ENCODE data around the gene CLIC1.

CLIC1 gene

DNA sequence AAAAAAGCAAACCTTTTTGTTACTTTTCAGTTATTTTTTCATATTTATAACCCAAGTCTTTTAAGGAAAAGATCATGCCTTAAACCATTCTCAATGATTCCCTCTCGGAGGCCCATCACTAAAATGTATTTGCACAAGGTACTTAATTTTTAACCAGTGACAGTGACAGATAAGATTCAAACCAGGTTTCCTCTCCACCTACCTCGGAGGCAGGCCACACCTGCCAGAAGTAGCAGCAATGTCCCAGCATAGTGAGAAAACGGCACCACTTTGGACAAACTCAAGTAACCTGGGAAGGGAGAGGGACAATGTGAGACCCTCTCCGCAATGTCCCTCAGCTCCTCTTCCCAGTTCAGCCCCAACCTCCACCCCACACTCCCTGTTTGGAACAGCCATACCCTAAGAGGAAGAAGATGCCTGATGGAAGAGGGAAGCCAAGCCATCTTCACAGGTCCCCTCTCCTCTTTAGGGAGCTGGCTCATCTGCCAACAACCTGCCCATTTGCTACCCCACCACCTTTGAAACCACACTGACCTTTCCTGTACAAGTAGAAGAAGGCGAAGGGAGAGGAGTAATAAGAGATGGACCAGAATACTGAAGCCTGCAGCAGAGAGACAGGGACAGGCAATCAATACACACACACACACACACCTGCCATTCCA, 35.5 kb downstream of the CLIC1 start:
- no peak for DNase-seq

DNA sequence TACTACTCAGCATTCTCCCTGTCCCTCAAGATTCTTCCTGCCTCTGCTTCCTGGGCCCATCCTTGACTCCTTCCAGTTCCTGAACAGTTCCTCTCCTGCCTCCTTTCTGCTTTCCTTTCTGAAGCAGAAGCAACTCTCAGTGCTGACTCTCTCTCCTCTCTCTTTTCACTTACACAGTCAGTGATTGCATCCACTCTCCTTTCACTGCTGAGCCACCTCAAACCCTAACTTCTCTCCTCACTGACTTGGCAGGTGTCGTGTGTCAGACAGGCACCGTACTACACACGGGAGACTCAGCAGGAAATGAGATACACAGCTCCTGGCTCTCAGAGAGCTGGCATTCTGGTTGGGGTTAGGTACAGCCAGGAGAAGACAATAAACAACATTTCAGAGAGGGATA, 38.8 kb downstream of the CLIC1 start:
- no peak for DNase-seq

DNA sequence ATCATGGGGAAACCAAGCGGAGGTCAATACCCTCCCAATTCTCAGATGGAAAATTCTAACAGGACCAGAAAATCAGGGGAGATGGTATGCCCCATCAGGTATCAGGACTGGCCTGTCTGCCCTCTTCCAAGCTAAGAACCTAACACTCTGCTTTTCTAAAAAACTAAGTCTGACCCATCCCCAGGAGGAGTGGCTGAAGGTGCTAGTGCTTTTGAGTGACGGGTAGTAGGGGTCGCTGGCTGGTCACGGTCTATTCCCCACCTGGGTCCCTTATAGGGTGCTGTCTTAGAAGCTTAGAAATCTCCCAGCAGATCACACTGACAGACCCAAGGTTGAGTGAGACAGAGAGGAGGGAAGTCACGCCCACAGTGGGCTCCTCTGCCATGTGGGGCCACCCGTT, 42.8 kb downstream of the CLIC1 start:
- no peak for DNase-seq

DNA sequence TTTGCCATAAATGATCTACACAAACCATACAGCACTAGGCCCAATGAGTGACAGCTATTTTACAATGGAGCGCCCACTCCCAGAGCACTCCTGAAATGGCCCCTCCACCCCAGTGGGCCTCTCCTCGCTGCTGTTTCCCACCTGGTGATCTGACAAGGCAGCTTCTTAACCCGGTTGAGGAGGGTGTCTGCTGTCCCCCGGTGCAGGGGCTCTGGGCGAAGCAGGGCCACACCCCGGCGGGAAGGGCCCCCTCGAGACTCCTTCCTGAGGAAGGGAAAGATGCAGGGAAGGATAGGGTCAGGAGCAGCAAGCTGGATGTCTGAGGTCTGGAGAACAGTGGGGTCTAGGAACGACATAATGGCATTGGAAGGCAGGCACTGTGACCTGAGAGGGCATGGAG, 43.4 kb downstream of the CLIC1 start:
- DNase-seq: no peak

DNA sequence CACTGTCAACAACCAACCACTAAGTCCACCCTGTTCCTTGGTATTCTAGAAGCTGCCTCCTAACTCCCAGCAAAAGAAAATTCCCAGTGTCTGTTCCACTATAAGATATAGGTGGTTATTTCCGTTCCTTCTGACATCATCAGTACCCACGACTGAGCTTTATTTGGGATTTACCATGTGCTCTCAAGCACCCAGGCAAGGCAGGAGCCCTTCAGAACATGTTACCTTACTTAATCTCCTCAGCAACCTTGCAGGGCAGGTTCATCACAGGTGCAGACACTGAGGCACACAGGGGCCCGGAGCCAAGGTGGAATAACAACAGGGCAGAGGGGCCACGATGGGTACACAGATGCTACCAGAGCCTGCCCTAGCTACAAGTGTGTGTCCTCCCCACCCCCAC, 44.0 kb downstream of the CLIC1 start:
- no peak for DNase-seq

DNA sequence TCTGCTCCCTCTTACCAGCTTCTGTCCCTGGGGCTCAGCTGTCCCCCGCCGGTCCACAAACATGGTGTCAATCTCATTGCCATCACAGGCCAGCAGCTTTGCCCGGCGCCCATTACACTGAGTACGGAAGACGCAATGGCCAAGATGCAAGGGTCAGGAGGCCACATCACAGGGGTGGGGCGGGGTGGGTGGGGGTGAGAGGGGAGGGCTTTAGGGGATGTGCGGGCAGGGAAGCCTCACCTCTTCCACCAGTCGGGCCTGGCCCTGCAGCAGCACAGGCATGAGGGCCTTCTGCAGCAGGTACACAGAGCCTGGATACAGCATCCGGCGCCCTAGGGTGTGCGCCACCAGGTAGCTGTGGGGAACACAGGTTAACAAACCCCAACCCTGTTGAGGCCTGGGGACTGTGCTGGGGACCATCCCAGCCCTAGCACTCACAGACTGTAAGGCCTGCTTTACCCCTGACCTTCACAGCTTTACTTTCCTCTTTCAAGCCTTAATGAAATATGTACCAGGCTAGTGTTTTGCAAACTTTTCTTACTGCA, 44.7 kb downstream of the CLIC1 start:
- no peak for DNase-seq

DNA sequence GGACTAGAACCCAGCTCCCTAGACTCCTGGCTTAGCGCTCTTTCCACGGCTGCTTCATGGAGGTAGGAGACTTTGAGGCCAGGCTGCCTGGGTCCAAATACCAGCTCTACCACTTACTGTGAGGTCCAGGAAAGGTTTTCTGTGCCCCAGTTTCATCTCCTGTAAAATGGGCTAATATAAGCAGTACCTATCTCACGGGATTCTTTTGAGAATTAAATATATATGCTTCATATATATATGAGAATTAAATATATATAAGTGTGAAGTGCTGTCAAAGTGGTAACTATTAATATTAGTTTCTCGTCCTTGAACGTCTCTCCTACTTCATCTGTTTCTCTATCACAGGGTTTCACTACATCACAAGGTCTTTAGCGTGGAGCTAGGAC, 45.3 kb downstream of the CLIC1 start:
- DNase-seq: no peak

DNA sequence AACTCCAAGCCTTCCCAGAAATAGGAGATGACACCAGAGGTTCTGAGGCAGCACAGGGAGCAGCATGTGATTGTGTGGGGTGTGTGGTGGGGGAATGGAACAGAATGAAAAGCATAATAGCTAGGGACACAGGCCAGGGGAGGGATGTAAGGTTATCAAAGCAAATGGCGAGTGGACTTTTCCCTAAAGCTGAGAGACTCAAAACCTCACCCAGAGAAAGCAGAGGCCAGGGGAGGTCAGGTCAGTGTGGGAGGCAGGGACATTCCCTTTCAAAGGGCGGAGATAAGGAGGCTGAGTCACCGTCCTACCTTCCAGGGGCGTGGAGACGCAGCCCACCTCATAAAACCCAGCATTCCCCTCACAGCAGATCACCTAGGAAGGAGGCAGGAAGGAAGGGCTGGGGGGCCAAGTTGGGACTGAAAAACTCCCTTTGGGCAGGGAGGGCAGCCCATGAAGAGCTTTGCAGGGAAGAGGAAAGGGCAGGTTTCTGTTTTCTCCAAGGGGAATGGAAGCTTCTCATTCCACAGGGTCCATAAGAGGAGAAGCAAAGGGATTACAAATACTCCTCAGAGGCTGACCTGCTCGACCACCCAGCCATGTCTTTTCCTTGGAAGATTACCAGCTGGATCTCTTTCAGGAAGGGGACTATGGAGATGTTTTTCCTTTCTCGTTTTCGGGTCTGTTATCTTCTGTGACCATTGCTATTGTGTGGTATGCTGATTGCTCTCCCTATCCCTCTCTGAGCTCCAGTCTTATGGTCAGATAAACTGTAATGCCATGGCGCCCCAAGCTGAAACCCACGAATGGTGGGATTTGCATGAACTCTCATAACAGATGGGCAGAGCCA, 45.9 kb downstream of the CLIC1 start:
- DNase-seq: no peak

DNA sequence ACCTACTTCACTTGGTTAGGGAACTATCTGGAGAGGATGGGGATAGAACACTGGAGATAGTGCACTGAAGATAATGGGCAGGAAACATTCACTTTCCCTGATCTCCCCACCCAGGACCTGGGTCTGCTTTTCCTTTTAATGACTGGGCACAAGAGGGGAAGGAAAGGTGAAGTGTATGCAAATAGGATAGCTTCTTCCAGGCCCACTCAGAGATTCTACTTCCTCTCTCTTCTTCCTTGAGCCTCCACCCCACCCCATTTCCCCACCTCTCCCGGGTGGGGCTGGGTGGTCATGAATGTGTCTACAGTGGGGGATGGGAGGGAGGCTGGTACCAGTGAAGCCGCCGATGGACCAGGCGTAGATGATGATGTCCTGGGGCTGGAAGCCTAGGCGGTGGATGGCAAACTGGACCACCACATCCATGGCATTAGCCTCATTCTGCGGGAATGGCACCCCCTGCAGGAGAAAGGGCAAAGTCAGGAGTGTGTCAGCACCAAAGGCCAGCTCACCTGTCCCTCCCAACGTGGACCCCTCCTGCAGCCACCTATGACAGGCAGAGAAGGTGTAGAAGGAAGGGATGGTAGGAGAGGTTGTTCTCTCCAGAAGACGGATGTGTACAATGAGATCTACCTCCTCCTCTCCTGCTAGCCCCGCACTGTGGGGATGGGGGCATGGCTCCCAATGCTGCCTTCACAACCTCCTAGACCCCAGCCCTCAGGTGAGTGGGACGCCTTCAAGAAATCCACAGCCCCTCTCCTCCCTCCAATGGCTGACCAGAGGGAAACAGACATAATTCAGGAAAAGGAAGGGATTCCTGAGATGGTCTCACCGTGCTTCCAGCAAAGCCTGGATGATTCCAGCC, 46.9 kb downstream of the CLIC1 start:
- DNase-seq: peak; percentile 35

DNA sequence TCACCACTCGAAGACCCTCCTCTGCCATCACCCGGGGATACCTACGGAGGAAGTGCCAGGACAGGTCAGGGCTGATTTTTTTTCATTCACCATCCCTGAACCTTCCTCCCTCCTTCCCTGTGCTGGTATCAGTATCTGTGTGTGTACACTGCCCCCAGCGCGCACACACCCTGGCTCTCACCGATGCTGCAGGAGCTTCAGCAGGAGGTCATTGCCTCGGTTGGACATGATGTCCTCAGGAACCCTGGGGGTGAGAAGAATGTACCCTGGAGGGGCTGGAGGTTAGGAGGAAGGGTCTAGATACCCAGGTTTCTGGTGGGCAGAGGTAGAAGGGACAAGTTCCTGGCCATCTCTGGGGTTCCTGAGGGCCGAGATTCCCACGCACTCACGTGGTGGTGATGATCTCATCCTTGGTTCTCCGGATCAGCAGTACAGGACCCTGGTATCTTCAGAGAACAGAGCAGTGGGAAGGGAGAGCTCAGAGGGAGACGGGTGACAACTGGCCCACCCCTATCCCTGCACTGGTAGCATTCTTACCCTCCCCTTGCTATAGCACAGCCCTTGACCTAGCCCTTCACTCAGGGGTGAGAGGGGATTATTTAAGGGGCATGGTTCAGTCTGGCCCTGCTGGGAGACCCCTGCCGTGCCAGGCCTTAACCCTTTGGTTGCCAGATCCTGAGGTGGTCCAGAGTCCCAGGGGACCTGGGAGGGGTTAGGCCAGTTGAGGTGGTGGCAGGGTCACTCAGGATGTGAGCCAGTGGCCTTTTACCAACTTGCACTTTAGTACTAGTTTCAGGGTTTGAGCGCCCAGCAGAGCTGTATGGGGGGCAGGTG, 48.3 kb downstream of the CLIC1 start:
- DNase-seq: no peak

DNA sequence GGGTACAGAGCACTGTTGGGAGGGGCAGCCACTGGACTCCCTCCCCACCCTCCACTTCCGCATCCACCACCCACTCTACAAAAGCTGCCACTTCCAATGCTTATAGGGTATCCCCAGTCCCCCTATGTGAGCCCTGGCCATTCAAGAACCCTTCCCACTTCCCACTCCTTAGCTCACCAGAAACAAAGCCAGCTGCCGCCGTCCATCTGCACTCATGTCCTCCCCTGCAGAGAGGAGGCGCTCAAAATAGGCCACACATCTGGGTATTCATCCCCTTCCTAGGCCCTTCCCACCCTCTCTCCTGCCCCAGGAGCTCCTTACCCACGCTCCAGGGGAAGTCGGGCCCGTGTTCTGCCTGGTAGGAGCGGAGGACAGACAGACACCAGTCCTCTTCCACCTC, 49.0 kb downstream of the CLIC1 start:
- DNase-seq: no peak

DNA sequence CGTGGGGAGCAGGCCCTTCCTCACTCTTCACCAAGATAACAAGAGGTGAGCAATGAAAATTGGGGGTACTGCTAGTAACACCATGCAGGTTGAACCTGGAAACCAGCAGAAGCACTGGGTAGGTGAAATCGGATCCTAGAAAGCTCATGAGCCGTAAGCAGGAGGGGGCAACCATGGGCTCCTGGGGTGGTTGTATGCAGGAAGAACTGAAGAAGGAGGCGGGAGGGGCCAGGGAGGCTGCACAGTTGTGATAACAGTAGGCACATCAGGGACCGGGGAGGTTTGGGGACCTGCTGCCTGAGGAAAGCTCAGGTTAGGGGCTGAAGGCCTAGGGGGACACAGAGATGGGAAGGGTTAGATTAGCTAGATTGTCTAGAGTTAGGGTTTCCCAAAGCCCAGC, 49.8 kb downstream of the CLIC1 start:
- no peak for DNase-seq

DNA sequence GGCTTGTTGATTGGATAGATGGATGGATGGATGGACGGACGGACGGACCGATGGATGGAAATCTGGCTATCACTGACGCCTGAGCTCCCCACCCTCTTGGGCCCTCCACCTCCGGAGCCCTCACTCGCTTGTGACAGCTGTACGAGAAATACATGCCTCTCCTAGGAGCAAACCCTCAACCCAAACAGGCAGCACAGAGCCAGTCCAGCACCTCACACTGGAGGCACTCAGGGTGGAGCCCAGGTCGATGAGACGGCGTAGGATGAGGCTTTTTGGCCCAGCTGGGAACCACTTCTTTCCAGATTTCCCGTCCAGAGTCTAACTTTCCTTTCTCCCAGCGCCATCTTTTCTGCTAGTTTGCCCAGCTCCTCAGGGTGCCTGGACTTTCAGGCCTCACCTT, 52.7 kb downstream of the CLIC1 start:
- DNase-seq: no peak

DNA sequence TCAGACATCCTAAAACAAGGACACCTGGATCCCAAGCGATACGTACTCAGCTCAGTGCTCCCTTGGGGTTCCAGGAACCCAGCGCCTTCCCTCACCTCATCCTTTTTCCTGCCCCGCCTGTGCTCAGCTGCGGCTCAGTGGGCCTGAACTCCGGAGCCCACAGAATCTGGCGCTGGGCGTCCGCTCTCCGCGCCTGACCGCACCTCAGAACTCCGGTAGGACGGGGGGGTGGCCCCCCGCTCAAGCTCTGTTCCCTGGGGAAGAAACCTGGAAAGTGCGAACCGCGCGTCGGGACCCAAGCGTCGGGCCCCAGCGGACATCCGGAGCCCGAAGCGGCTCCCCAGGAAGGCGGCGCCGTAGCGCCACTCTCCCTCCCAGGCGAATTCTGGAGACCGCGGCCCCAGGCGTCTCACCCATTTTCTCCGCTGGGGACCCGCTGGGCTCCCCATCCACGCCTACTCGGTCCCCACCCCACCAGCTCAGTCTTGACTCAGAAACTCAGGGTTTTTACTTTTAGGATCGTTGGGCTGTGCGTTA, 55.1 kb downstream of the CLIC1 start:
- DNase-seq: peak; percentile 56
